ENCODE measurements around the gene RAB17. TPM values are rescaled to one million over a fixed set of nuclear protein-coding genes. Genes with fewer than 3 reads are reported as not detected.
A peak's percentile ranks its signal among the peaks of the same experiment; 100 is the strongest.

RAB17 gene
- total and polyA plus RNA-seq, 10 of the 15 experiments (the other 5 are each of a cell fraction or from before 2014, with no cell fraction given): 0.07 to 1.4 (median 0.28) TPM; not detected in 3

DNA sequence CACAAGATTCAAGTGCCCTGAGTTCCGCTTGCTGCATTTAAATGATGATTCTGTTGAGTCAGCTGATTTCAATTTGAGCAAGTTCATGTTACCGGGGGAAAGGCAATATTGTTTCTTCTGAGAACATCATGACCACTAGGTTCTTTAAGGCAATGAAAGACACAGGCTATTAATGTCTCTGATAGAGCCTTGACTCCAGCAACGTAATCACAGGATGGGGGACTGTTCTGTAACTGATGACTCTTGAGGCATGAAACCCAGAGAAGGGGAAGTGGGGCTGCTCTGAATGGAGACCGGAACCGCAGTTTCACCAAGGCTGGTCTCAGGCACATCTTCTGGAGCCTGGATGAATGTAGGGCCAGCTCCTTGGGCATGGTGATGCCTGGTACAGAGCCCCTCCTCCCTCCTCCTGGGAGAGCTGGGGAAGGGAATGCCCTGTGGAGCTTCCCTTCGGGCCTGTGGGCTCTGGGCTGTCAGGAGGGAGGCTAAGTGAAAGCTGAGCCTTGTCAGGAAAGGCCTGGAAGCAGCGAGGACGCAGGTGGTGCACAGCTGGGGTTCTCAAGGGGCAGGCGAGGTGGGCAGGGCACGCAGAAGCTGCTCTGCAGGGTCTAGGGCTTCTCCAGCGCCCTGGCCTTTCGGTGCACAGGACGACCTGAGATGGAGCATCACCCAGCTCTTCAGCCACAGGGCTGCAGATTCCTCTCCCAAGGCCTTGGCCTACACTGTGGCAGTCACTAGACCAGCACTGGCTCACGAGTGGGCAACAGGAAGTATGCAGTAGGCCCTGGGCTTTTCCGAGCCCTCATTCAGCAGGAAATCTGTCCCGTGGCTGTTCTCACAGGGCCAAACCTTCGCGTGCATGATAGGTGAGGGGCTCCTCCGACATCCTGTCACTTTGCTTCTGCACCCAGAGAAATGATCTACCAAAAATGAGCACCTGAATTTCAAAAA, 60.8 kb downstream of the RAB17 start:
- Histone ChIP-seq H3K9me3 (replicated peaks; ENCODE audit: control insufficient read depth, insufficient read depth, low read length) (no peaks in the 10 kb centered on the region), H2AFZ (ENCODE audit: control insufficient read depth, low read depth, low read length) (no peak overlapping the region; the same call in 1 of the 2 replicates), H3K4me1 (ENCODE audit: control insufficient read depth, insufficient read depth, low read length) (peaks cover 21% of the 10 kb centered on the region), H3K79me2 (ENCODE audit: control insufficient read depth, insufficient read depth, low read length) (no peaks in the 10 kb centered on the region), H3K4me2 (ENCODE audit: control insufficient read depth, insufficient read depth) (peak overlapping the region; percentile 21), H4K20me1 (ENCODE audit: control insufficient read depth, insufficient read depth) (no peaks in the 10 kb centered on the region), H3K27ac (ENCODE audit: control insufficient read depth, insufficient read depth) (0 out of 2 replicates have a peak overlapping the region, but pooled peaks have one; percentile 13), H3K36me3 (ENCODE audit: control insufficient read depth in 2 of 2, insufficient read depth in 2 of 2, low read length in 1 of 2) (no peaks in the 10 kb centered on the region), H3K27me3 (replicated peaks in 1 of 2; ENCODE audit: control insufficient read depth in 2 of 2, insufficient read depth in 2 of 2, low read length in 1 of 2) (no peaks in the 10 kb centered on the region), H3K4me3 (no peak overlapping the region), H3K9ac (ENCODE audit: control insufficient read depth, insufficient read depth, low read length) (no peak overlapping the region)
- ChIA-PET POLR2A (interaction anchor here (0.6 to 1.1 kb wide), 2 partner anchors 28 to 44 kb away, joined by 3 to 6 read pairs; no protein-coding TSS in a partner anchor), RAD21 (ENCODE audit: unreplicated experiment) (interaction anchor here (0.9 to 2.3 kb wide), 6 partner anchors 11 to 42 kb away, joined by 3 to 8 read pairs (median 4); no protein-coding TSS in a partner anchor), CTCF (interaction anchor here (1.4 to 2.3 kb wide), 4 partner anchors 11 to 164 kb away, joined by 3 to 14 read pairs (median 6); no protein-coding TSS in a partner anchor), SMC1A (ENCODE audit: uncharacterized antibody, unreplicated experiment) (interaction anchor here (0.9 to 4.3 kb wide), 4 partner anchors 17 to 42 kb away, joined by 3 to 34 read pairs (median 10); no protein-coding TSS in a partner anchor)
- in situ Hi-C loops (cut with MboI) (no loop called here), intact Hi-C loops (cut with micrococcal nuclease; ENCODE audit: unreplicated experiment) (loop anchor here (2.0 kb wide), 1 partner anchor 27 kb away; no protein-coding TSS in a partner anchor)
- BruUV-seq (replicated peaks): no TSS peak
- 52% methylated on average over 18 of the region's 19 CpGs for WGBS (ENCODE audit: insufficient coverage, insufficient replicate concordance, low lambda C conversion rate, missing lambda C conversion rate)
- DNase-seq (ENCODE audit: low read depth, low spot score) (peak; percentile 73), FAIRE-seq (peak; percentile 93), ATAC-seq (peak; percentile 98)
- 0 out of 3 replicates have a peak, but pooled peaks have one; percentile 47 for TF ChIP-seq POU2F2 (IDR thresholded peaks at IDR 0.05; ENCODE audit: borderline replicate concordance, low read depth, low read length)
- TF ChIP-seq RUNX3 (IDR thresholded peaks at IDR 0.05; ENCODE audit: low read length): peak; percentile 88
- TF ChIP-seq SPI1 (IDR thresholded peaks at IDR 0.05; ENCODE audit: borderline replicate concordance, insufficient read depth, low read depth, low read length): peak; percentile 98
- TF ChIP-seq YBX1 (IDR thresholded peaks at IDR 0.05): no peak
- peak; percentile 55 for TF ChIP-seq IKZF1 (conservative IDR thresholded peaks at IDR 0.05)
- 0 out of 2 replicates have a peak, but pooled peaks have one; percentile 39 for TF ChIP-seq YY1 (IDR thresholded peaks at IDR 0.05; ENCODE audit: low read depth, low read length)
- TF ChIP-seq PAX5 (IDR thresholded peaks at IDR 0.05; ENCODE audit: borderline replicate concordance, low read depth, low read length): peak; percentile 62; the same call in 1 of the 2 replicates
- 0 out of 2 replicates have a peak, but pooled peaks have one; percentile 44 for TF ChIP-seq BCL11A (IDR thresholded peaks at IDR 0.05; ENCODE audit: low read depth, low read length)
- no peak for TF ChIP-seq SREBF1 (IDR thresholded peaks at IDR 0.05; ENCODE audit: low read length)
- no peak for TF ChIP-seq RAD51 (IDR thresholded peaks at IDR 0.05)
- TF ChIP-seq EP300 (IDR thresholded peaks at IDR 0.05; ENCODE audit: borderline replicate concordance in 1 of 2, control insufficient read depth in 1 of 2, low read depth in 2 of 2, low read length in 2 of 2): peak in 1 of 2 experiments; percentile 37; a peak in 1 of 4 replicates
- TF ChIP-seq CBFB (IDR thresholded peaks at IDR 0.05; ENCODE audit: low read depth): peak; percentile 49; the same call in 1 of the 2 replicates
- TF ChIP-seq ATF7 (IDR thresholded peaks at IDR 0.05; ENCODE audit: low read depth): peak; percentile 51; the same call in 1 of the 2 replicates
- TF ChIP-seq IKZF2 (IDR thresholded peaks at IDR 0.05): peak; percentile 54 to 77; a peak in 3 of 4 replicates
- no peak for TF ChIP-seq WRNIP1 (IDR thresholded peaks at IDR 0.05; ENCODE audit: borderline replicate concordance, low read depth, low read length)
- peak; percentile 47; the same call in 1 of the 2 replicates for TF ChIP-seq CREB1 (IDR thresholded peaks at IDR 0.05; ENCODE audit: low read depth)
- no peak for TF ChIP-seq HDGF (IDR thresholded peaks at IDR 0.05)
- TF ChIP-seq FOXM1 (IDR thresholded peaks at IDR 0.05; ENCODE audit: low read depth, low read length): 0 out of 2 replicates have a peak, but pooled peaks have one; percentile 22
- TF ChIP-seq BHLHE40 (IDR thresholded peaks at IDR 0.05; ENCODE audit: borderline replicate concordance in 1 of 2, low read depth in 2 of 2, low read length in 1 of 2): peak in 1 of 2 experiments; percentile 12; a peak in 1 of 4 replicates
- peak; percentile 57; the same call in 1 of the 2 replicates for TF ChIP-seq NFIC (IDR thresholded peaks at IDR 0.05; ENCODE audit: low read depth, low read length)
- TF ChIP-seq EED (IDR thresholded peaks at IDR 0.05; ENCODE audit: low read depth): peak; percentile 90
- peak; percentile 44; the same call in 1 of the 2 replicates for TF ChIP-seq CREM (IDR thresholded peaks at IDR 0.05; ENCODE audit: low read depth)
- TF ChIP-seq MTA2 (IDR thresholded peaks at IDR 0.05; ENCODE audit: low read depth): 0 out of 2 replicates have a peak, but pooled peaks have one; percentile 44
- TF ChIP-seq ATF2 (IDR thresholded peaks at IDR 0.05; ENCODE audit: low read length): peak; percentile 48; the same call in 1 of the 2 replicates

Measured in GM12878 (cell line).